Renal cortical epithelial cell (primary cell): ENCODE measurements around the gene GRK7. TPM values are rescaled to one million over a fixed set of nuclear protein-coding genes. Genes with fewer than 3 reads are reported as not detected.
"Not testable (repeated sequence)": the region's sequence is repeated elsewhere in the genome, so short reads cannot be mapped to it uniquely, and the experiment has no call there.

Source experiments
- DNase-seq: peaks from one replicate; pipeline ENCODE4 v3.0.0-alpha.2; 2011; ENCODE audit warnings: low read depth
- total RNA-seq: library from RNA; depleted of rRNA; stranded (reverse); fragments of >200 nt; gene quantifications from 2 replicates; pipeline ENCODE4 v1.2.3, GENCODE V29; 2014

The GRK7 gene
- total RNA-seq, 1 donor from 2014 or later: 0.05 TPM

DNA sequence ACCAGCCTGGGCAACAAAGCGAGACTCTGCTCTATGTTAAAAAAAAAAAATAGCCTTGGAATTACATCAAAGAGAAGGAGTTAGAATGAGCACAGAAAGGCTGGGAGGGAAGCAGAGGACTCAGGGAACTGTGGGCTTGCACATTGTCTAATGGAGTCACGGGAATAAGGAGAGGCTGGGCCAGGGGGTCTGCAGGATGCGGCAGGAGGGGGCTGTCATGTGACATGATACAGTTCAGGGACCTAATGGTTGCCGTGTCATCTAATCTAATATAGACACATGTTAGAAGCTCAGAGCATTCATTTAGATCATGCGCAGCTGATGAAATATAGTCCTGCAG lies 32.5 kb downstream of the GRK7 start:
- DNase-seq: no peak

GRCh38 chr3:141796081-141796888 lies 33.1 kb downstream of the GRK7 start:
- DNase-seq: no peak

DNA sequence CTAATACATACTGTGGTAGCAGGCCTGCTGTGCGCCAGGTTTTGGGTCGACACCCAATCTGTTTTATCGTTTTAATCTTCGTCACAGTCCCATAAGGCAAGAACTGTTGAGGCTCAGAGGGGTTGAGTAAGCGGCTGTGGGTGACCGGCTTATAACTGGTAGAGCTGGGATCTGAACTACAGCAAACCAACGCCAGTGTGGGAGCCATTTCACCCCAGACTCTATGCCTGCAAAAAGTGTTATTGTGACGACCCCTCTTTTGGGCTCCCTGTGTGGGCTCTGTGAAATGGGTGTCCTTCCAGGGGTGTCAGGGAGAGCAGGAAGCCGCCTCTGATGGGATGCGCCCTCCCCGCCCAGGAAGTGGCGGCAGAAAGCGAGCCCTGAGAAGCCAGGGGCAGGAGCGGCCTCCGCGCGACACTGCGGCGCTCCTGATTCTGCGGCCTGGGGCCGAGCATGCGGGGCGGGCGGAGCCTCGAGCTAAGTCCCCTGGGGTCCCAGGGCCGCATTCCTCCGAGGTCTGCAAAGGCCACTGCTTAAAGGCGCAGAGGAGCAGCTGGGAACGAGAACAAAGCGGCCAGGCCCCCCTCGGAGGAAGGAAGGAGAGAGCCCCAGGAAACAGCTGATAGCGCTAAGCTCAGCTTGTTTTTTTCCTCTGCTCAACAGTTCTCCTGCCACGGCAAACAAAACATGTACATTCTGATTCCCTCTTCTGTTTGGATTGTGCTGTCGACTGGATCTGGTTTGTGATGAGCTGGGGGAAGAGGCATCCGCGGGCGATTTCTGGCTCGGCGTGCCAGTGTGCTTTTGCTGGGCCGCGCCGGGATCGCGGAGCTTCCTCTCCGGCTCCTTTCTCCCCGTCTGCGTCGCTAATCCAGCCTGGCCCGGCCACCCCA lies 33.9 kb downstream of the GRK7 start:
- peak; percentile 28 for DNase-seq

DNA sequence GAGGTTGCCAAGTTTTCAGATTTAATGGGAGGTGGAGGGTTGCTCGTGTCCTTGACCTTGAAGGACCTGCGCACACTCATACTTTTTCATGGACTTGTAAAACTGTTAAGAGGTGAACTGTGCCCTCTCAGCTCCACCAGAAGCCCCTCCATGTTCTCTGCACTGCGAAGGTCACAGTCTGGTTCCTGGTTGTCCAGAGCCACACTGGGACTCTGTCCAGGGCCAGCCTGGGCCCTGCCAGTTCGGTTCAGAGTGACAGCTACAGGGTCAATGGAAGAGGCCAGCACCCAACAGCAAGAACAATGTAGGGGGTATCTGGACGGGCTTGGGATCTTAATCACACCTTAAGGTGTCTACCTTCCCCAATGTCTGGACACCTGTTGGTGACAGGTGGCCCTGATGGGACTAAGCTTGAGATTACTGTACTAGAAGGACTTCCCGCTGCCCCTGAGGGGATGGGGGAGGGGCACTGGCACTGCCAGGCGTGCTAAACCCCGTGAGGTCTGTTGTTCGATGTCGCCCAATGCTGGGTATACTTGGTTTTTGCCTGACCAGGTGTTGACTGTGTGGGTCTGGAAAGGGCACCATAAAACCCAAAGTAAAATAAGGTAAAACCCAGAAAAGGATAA lies 34.7 kb downstream of the GRK7 start:
- DNase-seq: no peak

- no peak for DNase-seq
Measured at GRCh38 chr3:141798448-141798845, 35.2 kb downstream of the GRK7 start.

- no peak for DNase-seq
Measured at GRCh38 chr3:141802316-141803077, 39.3 kb downstream of the GRK7 start.

DNA sequence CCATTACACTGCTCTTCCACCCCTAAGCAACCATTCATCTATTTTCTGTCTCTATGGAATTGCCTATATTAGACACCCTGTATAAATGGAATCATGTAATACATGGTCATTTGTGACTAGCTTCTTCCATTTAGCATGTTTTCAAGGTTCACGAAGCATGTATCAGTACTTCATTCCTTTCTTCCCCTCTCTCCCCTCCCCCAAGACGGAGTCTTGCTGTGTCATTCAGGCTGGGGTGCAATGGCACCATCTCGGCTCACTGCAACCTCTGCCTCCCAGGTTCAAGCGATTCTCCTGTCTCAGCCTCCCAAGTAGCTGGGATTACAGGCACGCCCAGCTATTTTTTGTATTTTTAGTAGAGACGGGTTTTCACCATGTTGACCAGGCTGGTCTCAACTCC lies 40.3 kb downstream of the GRK7 start:
- not testable (repeated sequence) for DNase-seq

DNA sequence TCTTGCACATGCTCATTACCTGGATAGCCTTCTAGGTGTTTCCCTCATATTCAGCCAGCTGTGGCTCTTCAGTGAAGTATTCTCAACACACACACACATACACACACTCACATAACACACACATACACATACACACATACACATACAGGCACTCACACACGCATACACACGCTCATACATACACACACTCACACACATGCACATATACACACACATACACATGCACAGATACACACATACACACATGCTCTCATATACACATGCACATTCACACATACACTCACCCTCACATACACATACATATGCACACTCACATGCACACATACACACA lies 41.2 kb downstream of the GRK7 start:
- no peak for DNase-seq

DNA sequence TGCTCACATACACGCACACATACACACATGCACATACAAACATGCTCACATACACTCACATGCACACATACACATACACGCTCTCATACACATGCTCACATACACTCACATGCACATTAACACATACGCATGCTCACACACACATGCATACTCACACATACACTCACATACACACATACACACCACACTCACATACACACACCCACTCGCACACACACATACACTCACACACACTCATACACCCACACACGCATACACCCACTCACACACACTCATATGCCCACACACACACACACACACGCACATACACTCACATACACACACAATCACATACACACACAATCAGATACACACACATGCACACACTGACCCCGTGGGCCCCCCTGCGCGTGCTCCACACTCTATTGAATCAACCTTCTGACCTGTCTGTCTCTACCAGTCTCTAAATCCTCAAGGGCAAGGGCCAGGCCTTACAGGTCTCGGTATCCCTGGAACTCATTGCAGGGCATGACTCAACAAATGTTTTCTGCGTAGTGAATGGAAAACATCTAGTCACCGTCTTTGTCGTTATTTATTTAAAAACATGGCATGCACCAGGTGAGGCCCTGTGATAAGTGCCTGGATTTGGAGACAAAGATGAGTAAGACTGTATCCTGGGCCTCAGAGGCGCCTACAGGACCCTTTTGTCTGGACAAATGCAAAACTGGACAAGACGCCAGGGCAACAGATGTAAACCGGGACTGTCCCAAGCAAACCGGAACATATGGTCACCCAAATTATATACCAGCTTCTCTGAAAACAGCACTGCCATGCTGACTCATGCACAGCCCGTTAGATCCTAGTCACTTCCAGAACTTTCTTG lies 41.8 kb downstream of the GRK7 start:
- DNase-seq: no peak

DNA sequence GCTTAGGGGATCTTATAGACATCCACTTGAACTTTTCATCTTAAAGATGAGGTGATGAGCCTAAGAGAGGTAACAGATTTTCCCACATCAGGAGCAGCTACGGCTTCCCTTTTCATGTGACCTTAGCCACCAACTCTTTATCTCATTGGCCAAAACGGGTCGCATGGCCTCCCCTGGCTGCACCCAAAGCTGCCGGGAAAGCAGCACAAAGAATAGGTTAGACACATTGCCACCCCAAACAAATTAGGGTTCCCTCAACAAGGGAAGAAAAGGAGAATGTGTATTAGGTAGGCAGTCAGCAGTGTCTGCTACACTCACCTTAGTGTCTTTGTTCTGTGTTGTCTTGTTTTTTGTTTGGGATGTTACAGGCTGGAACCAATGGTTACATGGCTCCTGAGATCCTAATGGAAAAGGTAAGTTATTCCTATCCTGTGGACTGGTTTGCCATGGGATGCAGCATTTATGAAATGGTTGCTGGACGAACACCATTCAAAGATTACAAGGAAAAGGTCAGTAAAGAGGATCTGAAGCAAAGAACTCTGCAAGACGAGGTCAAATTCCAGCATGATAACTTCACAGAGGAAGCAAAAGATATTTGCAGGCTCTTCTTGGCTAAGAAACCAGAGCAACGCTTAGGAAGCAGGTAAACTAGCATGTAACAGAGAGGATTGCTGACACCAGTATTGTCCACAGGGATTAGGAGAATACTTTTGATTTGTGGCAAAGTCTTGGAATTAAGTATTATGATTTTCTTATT lies 44.2 kb downstream of the GRK7 start:
- no peak for DNase-seq

DNA sequence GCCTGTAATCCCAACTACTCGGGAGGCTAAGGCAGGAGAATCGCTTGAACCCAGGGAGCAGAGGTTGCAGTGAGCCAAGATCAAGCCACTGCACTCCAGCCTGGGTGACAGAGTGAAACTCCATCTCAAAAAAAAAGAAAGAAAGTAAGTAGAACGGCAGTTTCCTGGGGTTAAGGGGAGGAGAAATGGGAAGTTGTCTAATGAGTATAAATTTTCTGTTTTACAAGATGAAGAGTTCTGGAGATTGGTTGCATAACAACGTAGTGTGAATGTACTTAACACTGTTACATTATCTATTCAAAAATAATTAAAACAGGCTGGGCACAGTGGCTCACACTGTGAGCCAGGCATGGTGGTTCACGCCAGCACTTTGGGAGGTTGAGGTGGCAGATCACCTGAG lies 45.4 kb downstream of the GRK7 start:
- DNase-seq: no peak

DNA sequence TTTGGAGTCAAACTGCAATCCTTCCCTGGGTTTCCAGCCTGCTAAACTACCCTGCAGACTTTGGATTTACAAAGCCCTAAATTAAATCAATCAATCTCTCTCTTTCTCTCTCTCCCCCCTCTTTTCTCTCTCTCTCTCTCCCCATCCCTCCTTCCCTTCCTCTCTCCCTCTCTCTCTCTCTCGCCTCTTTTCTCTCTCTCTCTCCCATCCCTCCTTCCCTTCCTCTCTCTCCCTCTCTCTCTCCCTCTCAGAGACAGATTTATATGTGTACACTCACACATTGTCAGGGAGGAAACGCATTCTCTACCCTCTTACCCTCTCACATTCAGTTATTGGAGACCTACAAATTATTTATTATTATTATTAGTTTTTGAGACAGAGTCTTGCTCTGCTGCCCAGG lies 47.0 kb downstream of the GRK7 start:
- DNase-seq: no peak

GRCh38 chr3:141811348-141811747 lies 48.1 kb downstream of the GRK7 start:
- no peak for DNase-seq

DNA sequence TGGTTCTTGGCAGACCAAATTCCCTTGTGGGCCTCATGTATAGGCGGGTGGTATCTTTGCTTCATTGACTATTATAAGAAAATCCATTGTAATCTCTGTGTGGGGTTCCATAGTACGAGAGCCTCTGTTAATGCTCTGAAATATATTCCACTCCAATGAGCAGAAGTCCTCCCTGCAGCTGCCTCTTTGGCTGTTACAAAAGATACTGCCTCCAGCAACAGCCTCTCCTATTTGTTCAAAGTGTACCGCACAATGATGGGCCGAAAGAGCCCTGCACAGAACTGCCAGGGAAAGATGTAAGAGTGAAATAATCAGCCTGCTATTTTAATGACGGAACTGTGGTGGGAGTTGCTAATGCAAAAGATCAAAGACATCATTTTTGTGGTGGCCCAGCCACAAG lies 48.9 kb downstream of the GRK7 start:
- DNase-seq: no peak

DNA sequence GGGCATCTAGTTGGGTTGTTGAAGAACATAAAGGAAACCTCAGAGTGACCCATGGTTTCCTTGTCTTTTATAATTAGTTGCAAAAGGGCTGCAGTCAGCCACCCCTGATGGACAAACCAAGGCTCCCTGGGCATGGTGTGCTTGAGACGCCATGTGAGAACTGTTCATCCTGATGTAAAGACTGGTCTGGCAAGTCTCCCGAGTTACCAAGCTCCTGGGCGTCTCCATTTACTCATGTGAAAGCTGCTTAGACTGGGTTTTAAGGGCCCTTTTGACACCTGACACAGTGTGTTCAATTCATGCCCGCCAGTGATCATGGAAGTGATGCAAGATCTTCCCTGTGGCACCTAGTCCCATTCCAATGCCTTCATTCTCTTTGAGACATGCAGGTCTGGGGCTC lies 49.4 kb downstream of the GRK7 start:
- DNase-seq: no peak

Other genes starting within 250 kb of the GRK7 start
- 46.9 and 66.0 TPM in 2 replicates for gene RNF7, start 25.1 kb upstream of the GRK7 start, total RNA-seq
- 39.8 and 155 TPM in 2 replicates for gene ATP1B3, start 113.2 kb downstream of the GRK7 start, total RNA-seq